Endothelial cell of umbilical vein (primary cell): ENCODE data around the gene RFC5. TPM values are rescaled to one million over a fixed set of nuclear protein-coding genes. Genes with fewer than 3 reads are reported as not detected.
"Not testable (repeated sequence)": the region's sequence is repeated elsewhere in the genome, so short reads cannot be mapped to it uniquely, and the experiment has no call there.

Experiments used
- BruUV-seq: library from RNA; stranded (reverse); fragments of 400-500 nt; replicated peaks from 2 replicates; lab custom pipeline; 2021; lab: Mats Ljungman, UMichigan
- CTCF ChIA-PET: fragments of 300-600, 350-600 bp; sonication (Branson Sonifier 250); formaldehyde crosslinking; loops from one replicate; lab custom pipeline; 2021; ENCODE audit warnings: antibody characterized with exemption, inconsistent platforms; lab: Charles Lee
- POLR2A ChIA-PET: fragments of 300-600, 350-600 bp; sonication (Branson Sonifier 250); formaldehyde crosslinking; loops from one replicate; lab custom pipeline; 2021; ENCODE audit warnings: antibody characterized with exemption, inconsistent platforms; lab: Charles Lee
- DNase-seq: peaks from one replicate; pipeline ENCODE4 v3.0.0-alpha.2; 2011; ENCODE audit warnings: low read depth, low spot score
- FAIRE-seq: peaks from 2 replicates; lab custom pipeline; 2011; peaks lifted over from hg19 to GRCh38; lab: Jason Lieb, UNC
- H2AFZ ChIP-seq: 2 replicates; pipeline ENCODE4 v1.6.0; 2012; ENCODE audit warnings: low read depth, low read length, control low read depth, inconsistent platforms
- H3K27ac ChIP-seq: 2 replicates; pipeline ENCODE4 v1.5.1; 2011; ENCODE audit warnings: low read depth, mild to moderate bottlenecking, control low read depth, low read length, moderate library complexity; ENCODE audit not compliant: insufficient read depth
- H3K27me3 ChIP-seq, 2 experiments: 2 replicates each; pipeline versions ENCODE4 v1.6.0 to v1.6.1; 2011; ENCODE audit warnings: low read length in 2 of 2, mixed read lengths in 1 of 2; ENCODE audit not compliant: control insufficient read depth in 2 of 2, insufficient read depth in 2 of 2
- H3K36me3 ChIP-seq, 2 experiments: 2 replicates in 1 of 2; 3 replicates in 1 of 2; pipeline ENCODE4 v1.5.1; 2011; ENCODE audit warnings: low read length in 2 of 2, mild to moderate bottlenecking in 1 of 2, moderate library complexity in 1 of 2; ENCODE audit not compliant: control insufficient read depth in 2 of 2, insufficient read depth in 2 of 2; ENCODE audit errors: extremely low read depth in 1 of 2
- H3K4me1 ChIP-seq: 3 replicates; pipeline ENCODE4 v1.5.1; 2011; ENCODE audit warnings: mild to moderate bottlenecking, low read length; ENCODE audit not compliant: control insufficient read depth, insufficient read depth; ENCODE audit errors: extremely low read depth
- H3K4me2 ChIP-seq: 2 replicates; pipeline ENCODE4 v1.6.1; 2011; ENCODE audit warnings: low read length, control low read depth, mixed read lengths; ENCODE audit not compliant: insufficient read depth
- H3K4me3 ChIP-seq, 3 experiments: fragments of 200-600 bp in 1 of 3; sonication (generic), shearing (Covaris generic) in 1 of 3; replicated peaks in 1 of 3; 2 replicates each; pipeline ENCODE4 v1.5.1; 2011 to 2016; ENCODE audit warnings: control low read depth in 3 of 3, low read length in 3 of 3, mild to moderate bottlenecking in 2 of 3, inconsistent platforms in 1 of 3, low read depth in 1 of 3, moderate library complexity in 1 of 3; ENCODE audit not compliant: insufficient read depth in 1 of 3
- H3K79me2 ChIP-seq: 2 replicates; pipeline ENCODE4 v1.6.0; 2012; ENCODE audit warnings: low read length, inconsistent platforms; ENCODE audit not compliant: control insufficient read depth, insufficient read depth
- H3K9ac ChIP-seq: replicated peaks from 2 replicates; pipeline ENCODE3; 2011; ENCODE audit warnings: low read length, control low read depth; ENCODE audit not compliant: insufficient read depth; ENCODE audit errors: extremely low read depth
- H3K9me1 ChIP-seq: replicated peaks from 3 replicates; pipeline ENCODE4 v1.6.0; 2011; ENCODE audit warnings: mild to moderate bottlenecking, low read length; ENCODE audit not compliant: control insufficient read depth, insufficient read depth; ENCODE audit errors: extremely low read depth
- H3K9me3 ChIP-seq: replicated peaks from 2 replicates; pipeline ENCODE4 v1.5.1; 2012; ENCODE audit warnings: low read length, inconsistent platforms; ENCODE audit not compliant: control insufficient read depth, insufficient read depth
- H4K20me1 ChIP-seq: replicated peaks from 2 replicates; pipeline ENCODE3; 2011; ENCODE audit warnings: mild to moderate bottlenecking, low read length; ENCODE audit not compliant: control insufficient read depth, insufficient read depth; ENCODE audit errors: extremely low read depth
- CTCF ChIP-seq, 2 donors: IDR thresholded peaks; 1 replicate in 1 of 2; 2 replicates in 1 of 2; pipeline ENCODE4 v1.5.1; 2011; ENCODE audit warnings: low read length in 2 of 2, mild to moderate bottlenecking in 2 of 2, moderate library complexity in 2 of 2, control low read depth in 1 of 2, inconsistent platforms in 1 of 2, low read depth in 1 of 2; ENCODE audit not compliant: insufficient read depth in 1 of 2; ENCODE audit errors: extremely low read depth in 1 of 2
- EZH2 ChIP-seq: IDR thresholded peaks from 2 replicates; pipeline ENCODE4 v1.6.1; 2012; ENCODE audit warnings: borderline replicate concordance, low read depth, mild to moderate bottlenecking, moderate library complexity, low read length, inconsistent platforms; ENCODE audit not compliant: severe bottlenecking
- MAX ChIP-seq: IDR thresholded peaks from 2 replicates; pipeline ENCODE4 v1.6.1; 2011; ENCODE audit not compliant: insufficient read depth, insufficient read length
- MYC ChIP-seq: IDR thresholded peaks from one replicate; pipeline ENCODE4 v1.6.1; 2011; ENCODE audit warnings: mild to moderate bottlenecking, low read depth, low read length
- POLR2A ChIP-seq: IDR thresholded peaks from 2 replicates; pipeline ENCODE4 v1.6.1; 2012; ENCODE audit warnings: low read depth, mild to moderate bottlenecking, control low read depth, low read length
- POLR2AphosphoS5 ChIP-seq: IDR thresholded peaks from 2 replicates; pipeline ENCODE4 v1.6.1; 2012; ENCODE audit warnings: low read depth, mild to moderate bottlenecking, control low read depth, low read length, moderate library complexity; ENCODE audit not compliant: insufficient read depth
- dilution Hi-C: fragments of 300-500 bp; cut with MboI; formaldehyde crosslinking; loops from one replicate; pipeline ENCODE4 v1.15.0; 2019; ENCODE audit warnings: low sequenced_read_pairs; ENCODE audit not compliant: extremely low pct_ligation_motif_present
- intact Hi-C: fragments of 100-400 bp; cut with micrococcal nuclease; formaldehyde crosslinking; loops from one replicate; pipeline ENCODE4 v1.10.0; 2022
- polyA plus RNA-seq, 4 experiments: library from polyadenylated mRNA; depleted of rRNA in 3 of 4; stranded (reverse) in 3 of 4; unstranded in 1 of 4; fragments of >200 nt; gene quantifications; 2 replicates each; pipeline versions ENCODE4 v1.2.1 to v1.2.3, GENCODE V29; 2011 to 2012; ENCODE audit warnings: missing spikeins in 1 of 4
- total RNA-seq: library from RNA; stranded (reverse); gene quantifications from 2 replicates; pipeline ENCODE4 v1.2.3, GENCODE V29; 2021

RFC5 gene
- total and polyA plus RNA-seq, 2 donors (not counting 3 experiments of a cell fraction or from before 2014, with no cell fraction given) = 18.1 to 23.3 TPM

DNA sequence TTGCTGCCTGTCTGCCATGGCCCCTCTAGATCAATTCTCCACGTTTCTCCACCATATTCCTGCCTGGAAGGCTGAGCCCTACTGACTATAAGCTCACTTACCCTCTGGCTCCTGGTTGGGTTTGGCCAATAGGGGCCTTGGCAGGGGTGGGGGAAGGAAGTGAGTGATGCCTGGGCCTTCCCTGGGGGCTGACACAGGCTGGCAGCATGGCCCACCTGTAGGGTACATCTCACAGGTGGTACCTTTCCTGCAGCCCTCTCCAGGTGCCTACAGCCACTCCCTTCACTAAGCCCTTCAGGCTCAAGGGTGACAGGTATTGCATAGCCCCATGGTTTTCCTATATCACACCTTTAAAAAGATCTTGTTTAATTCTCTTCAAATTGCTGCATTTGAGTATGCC, 3.5 kb downstream of the RFC5 start:
- POLR2A ChIA-PET = no interaction called here
- Histone ChIP-seq H2AFZ (no peak overlapping the region), H3K4me2 (no peak overlapping the region), H3K79me2 (peaks cover 15% of the 10 kb centered on the region), H3K9ac (no peak overlapping the region), H3K9me3 (no peaks in the 10 kb centered on the region), H3K4me3 (no peak overlapping the region), H3K27ac (no peak overlapping the region), H3K9me1 (no peaks in the 10 kb centered on the region), H3K36me3 (peaks cover 7% of the 10 kb centered on the region in 2 experiments), H3K27me3 (no peaks in the 10 kb centered on the region), H3K4me1 (peaks cover 9% of the 10 kb centered on the region), H4K20me1 (no peaks in the 10 kb centered on the region)
- DNase-seq (no peak), FAIRE-seq (no peak)
- TF ChIP-seq MYC (no peak), POLR2AphosphoS5 (no peak), MAX (no peak), EZH2 (no peak), POLR2A (no peak), CTCF (IDR thresholded peaks at IDR 0.05; ENCODE audit: extremely low read depth in 1 of 2, insufficient read depth in 1 of 2, low read depth in 1 of 2, low read length in 2 of 2) (no peak)
- dilution Hi-C loops (no loop called here), intact Hi-C loops (no loop called here)
- no TSS peak for BruUV-seq
- CTCF ChIA-PET = no interaction called here

DNA sequence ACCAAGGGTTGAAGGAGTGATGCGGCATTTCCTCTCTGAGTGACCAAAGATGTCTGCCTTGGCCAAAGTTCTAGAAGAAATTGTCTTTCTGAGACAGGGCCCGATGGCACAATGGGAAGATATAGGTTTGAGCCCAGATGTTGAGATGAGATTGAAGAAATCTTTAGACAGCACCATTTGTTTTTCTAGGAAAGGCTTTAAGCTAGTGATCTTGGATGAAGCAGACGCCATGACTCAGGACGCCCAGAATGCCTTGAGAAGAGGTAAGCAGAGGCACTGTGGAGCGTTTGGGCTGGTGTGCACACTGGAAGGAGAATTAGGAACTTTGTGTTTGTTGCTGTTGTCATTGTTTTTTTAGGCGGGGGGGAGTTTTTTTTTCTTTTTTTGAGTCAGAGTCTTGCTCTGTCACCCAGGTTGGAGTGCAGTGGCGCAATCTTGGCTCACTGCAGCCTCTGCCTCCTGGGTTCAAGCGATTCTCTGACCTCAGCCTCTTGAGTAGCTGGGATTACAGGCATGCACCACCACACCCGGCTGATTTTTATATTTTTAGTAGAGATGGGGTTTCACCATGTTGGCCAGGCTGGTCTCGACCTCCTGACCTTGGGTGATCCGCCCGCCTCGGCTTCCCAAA, 5.7 kb downstream of the RFC5 start:
- H3K27me3 ChIP-seq, H3K4me2 ChIP-seq, intact Hi-C loops, POLR2A ChIA-PET, H3K9me1 ChIP-seq, H2AFZ ChIP-seq, H4K20me1 ChIP-seq, H3K9me3 ChIP-seq, H3K9ac ChIP-seq, H3K27ac ChIP-seq, dilution Hi-C loops, H3K4me3 ChIP-seq, H3K4me1 ChIP-seq, FAIRE-seq, DNase-seq, BruUV-seq, CTCF ChIA-PET: not testable (repeated sequence)
- peaks cover 11% of the 10 kb centered on the region for H3K79me2 ChIP-seq
- peaks cover 14 to 18% of the 10 kb centered on the region in 2 experiments for H3K36me3 ChIP-seq
